HEK293T (cell line): ENCODE measurements around the gene PRPF8.
"Not testable (repeated sequence)": the region's sequence is repeated elsewhere in the genome, so short reads cannot be mapped to it uniquely, and the experiment has no call there.

Experiments
- CTCF ChIA-PET: fragments of 350-600 bp; formaldehyde crosslinking; extraction: SDS; loops from one replicate; lab custom pipeline; 2021; ENCODE audit warnings: antibody characterized with exemption, inconsistent platforms; lab: Yijun Ruan, JAX
- POLR2A ChIA-PET: fragments of 350-600 bp; formaldehyde crosslinking; extraction: SDS; loops from one replicate; lab custom pipeline; 2020; ENCODE audit warnings: antibody characterized with exemption, inconsistent platforms; lab: Yijun Ruan, JAX
- DNase-seq: peaks from one replicate; pipeline ENCODE4 v3.0.0; 2012; ENCODE audit warnings: mixed read lengths; ENCODE audit errors: extremely low spot score
- ARNT ChIP-seq: fragments of 450-650 bp; IDR thresholded peaks from 2 replicates; pipeline ENCODE4 v1.6.1; 2017; ENCODE audit warnings: mild to moderate bottlenecking
- BHLHE40 ChIP-seq: fragments of 450-650 bp; IDR thresholded peaks from 2 replicates; pipeline ENCODE4 v1.6.1; 2016; ENCODE audit warnings: mild to moderate bottlenecking, moderate library complexity, borderline replicate concordance
- CTBP1 ChIP-seq: fragments of 450-650 bp; IDR thresholded peaks from 2 replicates; pipeline ENCODE4 v1.6.1; 2016; ENCODE audit warnings: borderline replicate concordance
- ELF4 ChIP-seq: fragments of 450-650 bp; IDR thresholded peaks from 2 replicates; pipeline ENCODE4 v1.6.1; 2017; ENCODE audit warnings: antibody characterized with exemption
- FOXA1 ChIP-seq: fragments of 450-650 bp; IDR thresholded peaks from 2 replicates; pipeline ENCODE4 v1.6.1; 2016; ENCODE audit warnings: mild to moderate bottlenecking
- FOXK2 ChIP-seq: fragments of 450-650 bp; IDR thresholded peaks from 2 replicates; pipeline ENCODE4 v1.6.1; 2016; ENCODE audit warnings: mild to moderate bottlenecking
- FOXM1 ChIP-seq: fragments of 450-650 bp; IDR thresholded peaks from 2 replicates; pipeline ENCODE4 v1.6.1; 2017; ENCODE audit warnings: mild to moderate bottlenecking, borderline replicate concordance
- HDGF ChIP-seq: fragments of 450-650 bp; IDR thresholded peaks from 2 replicates; pipeline ENCODE4 v1.6.1; 2017; ENCODE audit warnings: antibody characterized with exemption, borderline replicate concordance
- L3MBTL2 ChIP-seq: fragments of 450-650 bp; conservative IDR thresholded peaks from 2 replicates; pipeline ENCODE4 v1.6.1; 2016; ENCODE audit warnings: mild to moderate bottlenecking
- LEF1 ChIP-seq: fragments of 450-650 bp; IDR thresholded peaks from 2 replicates; pipeline ENCODE4 v1.6.1; 2017; ENCODE audit warnings: mild to moderate bottlenecking, borderline replicate concordance
- NFRKB ChIP-seq: fragments of 450-650 bp; IDR thresholded peaks from 2 replicates; pipeline ENCODE4 v1.6.1; 2016; ENCODE audit warnings: mild to moderate bottlenecking, moderate library complexity
- SP1 ChIP-seq: fragments of 450-650 bp; IDR thresholded peaks from 2 replicates; pipeline ENCODE4 v1.6.1; 2017
- SUZ12 ChIP-seq: fragments of 450-650 bp; IDR thresholded peaks from 2 replicates; pipeline ENCODE4 v1.6.1; 2016; ENCODE audit warnings: mild to moderate bottlenecking
- TARDBP ChIP-seq: fragments of 450-650 bp; IDR thresholded peaks from 2 replicates; pipeline ENCODE4 v1.6.1; 2016
- ZNF384 ChIP-seq: fragments of 450-650 bp; IDR thresholded peaks from 2 replicates; pipeline ENCODE4 v1.6.1; 2016
- TF ChIP-seq, protein P1 (sequence below): fragments of 450-650 bp; IDR thresholded peaks from 2 replicates; pipeline ENCODE4 v1.6.1; 2016

PRPF8 gene

DNA sequence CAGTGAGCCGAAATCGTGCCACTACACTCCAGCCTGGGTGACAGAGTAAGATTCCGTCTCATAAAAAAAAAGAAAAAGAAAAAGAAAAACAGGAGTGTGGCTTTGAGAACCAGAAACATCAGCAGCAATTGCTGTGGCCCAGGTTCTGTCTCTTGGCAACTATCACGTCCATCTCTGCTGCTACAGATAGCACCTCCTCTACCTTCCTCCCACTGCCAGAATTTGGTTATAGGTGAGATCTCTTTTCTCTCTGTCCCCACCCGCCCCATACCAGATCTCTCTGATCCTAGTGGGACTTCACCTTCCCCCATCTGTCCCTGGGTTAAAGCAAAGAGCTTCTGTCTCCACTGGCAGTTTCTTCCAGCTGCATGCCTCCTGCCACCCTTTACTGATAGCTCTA, 22.4 kb upstream of the PRPF8 start:
- no peak for DNase-seq
- POLR2A ChIA-PET: no interaction called here
- CTCF ChIA-PET: no interaction called here
- TF ChIP-seq BHLHE40 (no peak), FOXA1 (no peak), L3MBTL2 (no peak), ELF4 (no peak), ZNF384 (no peak), NFRKB (no peak)
- TF ChIP-seq, protein P1, sequence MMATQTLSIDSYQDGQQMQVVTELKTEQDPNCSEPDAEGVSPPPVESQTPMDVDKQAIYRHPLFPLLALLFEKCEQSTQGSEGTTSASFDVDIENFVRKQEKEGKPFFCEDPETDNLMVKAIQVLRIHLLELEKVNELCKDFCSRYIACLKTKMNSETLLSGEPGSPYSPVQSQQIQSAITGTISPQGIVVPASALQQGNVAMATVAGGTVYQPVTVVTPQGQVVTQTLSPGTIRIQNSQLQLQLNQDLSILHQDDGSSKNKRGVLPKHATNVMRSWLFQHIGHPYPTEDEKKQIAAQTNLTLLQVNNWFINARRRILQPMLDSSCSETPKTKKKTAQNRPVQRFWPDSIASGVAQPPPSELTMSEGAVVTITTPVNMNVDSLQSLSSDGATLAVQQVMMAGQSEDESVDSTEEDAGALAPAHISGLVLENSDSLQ: no peak

DNA sequence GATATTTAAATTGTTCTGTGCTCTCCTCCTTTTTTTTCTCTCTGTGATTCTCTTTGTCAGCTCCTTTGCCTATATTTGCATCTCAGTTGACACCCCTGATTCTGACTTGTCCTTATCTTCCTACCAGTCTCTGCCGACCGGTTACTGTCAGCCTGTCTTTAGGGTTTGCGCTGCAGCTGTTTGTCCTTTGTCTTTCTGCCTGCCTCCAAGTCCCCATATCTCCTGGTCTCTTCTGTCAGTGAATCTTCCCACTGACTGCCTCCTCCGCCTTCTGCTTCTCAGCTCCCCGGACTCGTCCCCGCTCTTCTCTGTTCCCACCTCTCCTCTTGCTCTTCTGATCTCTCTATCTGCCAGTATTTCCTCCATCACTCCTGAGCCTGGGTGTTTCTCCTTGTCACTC, 20.3 kb upstream of the PRPF8 start:
- ChIA-PET CTCF (no interaction called here), POLR2A (no interaction called here)
- no peak for TF ChIP-seq ELF4
- TF ChIP-seq, protein P1: no peak
- no peak for TF ChIP-seq LEF1
- TF ChIP-seq ZNF384: no peak
- TF ChIP-seq SUZ12: no peak
- no peak for TF ChIP-seq FOXK2
- TF ChIP-seq SP1: no peak
- no peak for TF ChIP-seq CTBP1
- TF ChIP-seq ARNT: no peak
- no peak for DNase-seq

DNA sequence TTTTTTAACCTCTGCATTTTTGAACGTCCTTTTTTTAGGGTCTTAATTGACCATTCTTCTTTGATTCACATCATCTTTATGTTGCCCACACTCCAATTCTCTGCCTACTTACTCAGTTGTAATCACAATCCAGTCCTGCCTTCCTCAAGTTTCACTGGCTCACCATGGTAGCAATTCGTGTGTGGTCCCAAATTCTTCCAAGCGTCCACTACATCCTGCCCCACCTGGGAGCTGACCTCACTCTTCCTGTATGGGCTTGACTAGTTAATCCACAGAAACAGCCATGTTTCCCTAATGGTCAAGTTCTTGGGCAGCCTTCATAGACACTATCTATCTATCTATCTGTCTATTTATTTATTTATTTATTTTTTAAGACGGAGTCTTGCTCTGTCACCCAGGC, 18.4 kb upstream of the PRPF8 start:
- no peak for TF ChIP-seq L3MBTL2
- TF ChIP-seq, protein P1: no peak
- TF ChIP-seq ARNT: no peak
- no peak for TF ChIP-seq FOXA1
- TF ChIP-seq FOXK2: no peak
- TF ChIP-seq NFRKB: no peak
- no peak for TF ChIP-seq SP1
- TF ChIP-seq CTBP1: no peak
- no peak for TF ChIP-seq SUZ12
- TF ChIP-seq ELF4: no peak
- TF ChIP-seq TARDBP: no peak
- no peak for TF ChIP-seq BHLHE40
- TF ChIP-seq HDGF: no peak
- TF ChIP-seq FOXM1: no peak
- TF ChIP-seq LEF1: no peak
- no peak for TF ChIP-seq ZNF384
- CTCF ChIA-PET: no interaction called here
- POLR2A ChIA-PET: interaction anchor here (0.6 to 0.8 kb wide), 2 partner anchors 14 to 19 kb away, joined by 3 read pairs; no protein-coding TSS in a partner anchor
- DNase-seq: no peak

DNA sequence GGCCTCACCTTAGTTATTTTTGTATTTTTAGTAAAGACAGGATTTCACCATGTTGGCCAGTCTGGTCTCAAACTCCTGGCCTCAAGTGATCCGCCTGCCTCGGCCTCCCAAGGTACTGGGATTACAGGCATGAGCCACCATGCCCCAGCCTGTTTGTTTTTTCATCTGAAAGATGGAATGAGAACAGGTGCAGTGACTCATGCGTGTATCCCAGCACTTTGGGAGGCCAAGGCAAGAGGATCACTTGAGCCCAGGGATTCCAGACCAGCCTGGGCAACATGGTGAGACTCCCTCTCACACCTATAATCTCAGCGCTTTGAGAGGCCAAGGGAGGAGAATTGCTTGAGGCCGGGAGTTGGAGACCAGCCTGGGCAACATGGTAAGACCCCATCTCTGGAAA, 15.2 kb upstream of the PRPF8 start:
- DNase-seq, POLR2A ChIA-PET: not testable (repeated sequence)
- CTCF ChIA-PET: interaction anchor here (0.6 kb wide), 1 partner anchor 189 kb away, joined by 3 read pairs; no protein-coding TSS in a partner anchor

DNA sequence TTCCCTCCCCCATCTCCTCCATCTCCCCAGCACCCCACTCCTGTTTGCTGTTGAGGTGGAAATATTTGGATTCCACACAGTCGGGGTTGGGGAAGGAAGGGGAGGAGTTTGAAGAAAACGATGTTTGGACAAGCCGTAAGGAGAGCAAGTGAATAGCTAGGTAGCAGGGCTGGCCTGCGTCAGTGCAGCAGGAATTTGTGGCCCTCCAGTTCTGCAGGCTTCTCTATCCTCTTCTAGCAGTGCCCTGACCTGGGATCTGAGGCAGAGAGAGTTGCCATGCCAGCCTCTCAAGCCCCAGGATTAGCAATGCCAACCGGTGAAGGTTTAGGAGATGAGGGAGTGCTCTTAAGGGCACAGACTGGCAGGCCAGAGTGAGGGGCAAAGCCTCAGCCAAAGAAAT, 13.0 kb upstream of the PRPF8 start:
- DNase-seq: no peak
- CTCF ChIA-PET: no interaction called here
- no peak for TF ChIP-seq FOXA1
- TF ChIP-seq ZNF384: no peak
- no peak for TF ChIP-seq SUZ12
- TF ChIP-seq NFRKB: no peak
- TF ChIP-seq HDGF: no peak
- TF ChIP-seq CTBP1: no peak
- TF ChIP-seq L3MBTL2: no peak
- TF ChIP-seq ARNT: no peak
- POLR2A ChIA-PET: interaction anchor here (0.6 kb wide), 1 partner anchor 16 kb away, joined by 4 read pairs; no protein-coding TSS in a partner anchor

DNA sequence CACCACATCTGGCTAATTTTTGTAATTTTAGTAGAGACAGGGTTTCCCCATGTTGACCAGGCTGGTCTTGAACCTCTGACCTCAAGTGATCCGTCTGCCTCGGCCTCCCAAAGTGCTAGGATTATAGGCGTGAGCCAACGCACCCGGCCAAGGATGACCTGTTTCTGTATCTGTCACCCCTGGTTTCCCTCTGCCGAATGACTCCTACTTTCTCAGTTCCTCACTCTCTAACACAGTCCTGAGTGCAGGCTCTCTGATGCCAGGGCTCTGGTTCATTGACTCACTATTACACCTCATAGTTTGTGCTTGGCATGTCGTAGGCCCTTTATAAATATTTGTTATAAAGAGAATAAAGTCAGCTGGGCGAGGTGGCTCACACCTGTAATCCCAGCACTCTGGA, 10.7 kb upstream of the PRPF8 start:
- no peak for DNase-seq
- ChIA-PET CTCF (no interaction called here), POLR2A (no interaction called here)
- no peak for TF ChIP-seq FOXM1
- TF ChIP-seq, protein P1: no peak
- TF ChIP-seq ZNF384: no peak
- TF ChIP-seq LEF1: no peak
- TF ChIP-seq CTBP1: no peak
- TF ChIP-seq ELF4: no peak
- TF ChIP-seq FOXK2: no peak
- TF ChIP-seq SUZ12: no peak
- no peak for TF ChIP-seq HDGF
- TF ChIP-seq TARDBP: no peak
- no peak for TF ChIP-seq L3MBTL2
- TF ChIP-seq NFRKB: no peak
